HUES48 (cell line): ENCODE measurements around the gene ADAMTS13.
"Not testable (repeated sequence)": the region's sequence is repeated elsewhere in the genome, so short reads cannot be mapped to it uniquely, and the experiment has no call there.

Experiments used
- H3K27ac ChIP-seq: one replicate; pipeline ENCODE4 v1.7.0; 2013; ENCODE audit warnings: low read depth, low read length, inconsistent platforms
- H3K27me3 ChIP-seq: 2 replicates; pipeline ENCODE4 v1.6.1; 2013; ENCODE audit warnings: mild to moderate bottlenecking, low read length; ENCODE audit not compliant: control insufficient read depth, insufficient read depth
- H3K36me3 ChIP-seq: 2 replicates; pipeline ENCODE4 v1.6.1; 2013; ENCODE audit warnings: low read length; ENCODE audit not compliant: control insufficient read depth, insufficient read depth
- H3K4me1 ChIP-seq: 2 replicates; pipeline ENCODE4 v1.6.1; 2013; ENCODE audit warnings: mild to moderate bottlenecking, low read length; ENCODE audit not compliant: control insufficient read depth, insufficient read depth
- H3K4me3 ChIP-seq: 2 replicates; pipeline ENCODE4 v1.5.1; 2013; ENCODE audit warnings: mild to moderate bottlenecking, low read depth, low read length
- H3K9ac ChIP-seq: 2 replicates; pipeline ENCODE4 v1.6.1; 2013; ENCODE audit warnings: mild to moderate bottlenecking, low read depth, low read length, moderate library complexity
- H3K9me3 ChIP-seq: 2 replicates; pipeline ENCODE4 v1.6.1; 2013; ENCODE audit warnings: low read length; ENCODE audit not compliant: control insufficient read depth, insufficient read depth

ADAMTS13 gene

DNA sequence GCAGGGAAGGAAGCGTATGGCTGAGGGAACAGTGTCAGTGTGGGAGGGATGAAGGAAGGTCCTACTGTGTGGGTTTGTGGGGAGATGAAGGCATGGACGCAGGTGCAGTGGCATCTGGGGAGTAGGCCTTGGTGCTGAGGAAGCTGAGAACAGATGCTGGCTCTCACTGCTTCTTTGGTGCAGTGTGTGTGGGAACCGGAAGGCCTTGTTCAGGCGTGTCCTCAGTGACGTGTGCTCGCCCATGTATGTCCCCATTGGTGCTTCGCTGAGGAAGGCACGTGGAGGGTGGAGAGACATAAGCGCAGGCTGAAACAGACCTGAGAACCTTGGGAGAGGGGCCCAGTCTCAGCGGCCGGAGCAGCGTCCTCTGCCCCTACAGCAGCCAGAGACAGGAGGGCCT, 18.7 kb downstream of the ADAMTS13 start:
- Histone ChIP-seq H3K4me3 (no peak overlapping the region), H3K9me3 (no peaks in the 10 kb centered on the region), H3K27ac (no peak overlapping the region), H3K36me3 (no peaks in the 10 kb centered on the region), H3K4me1 (no peaks in the 10 kb centered on the region), H3K9ac (no peak overlapping the region), H3K27me3 (no peaks in the 10 kb centered on the region)

DNA sequence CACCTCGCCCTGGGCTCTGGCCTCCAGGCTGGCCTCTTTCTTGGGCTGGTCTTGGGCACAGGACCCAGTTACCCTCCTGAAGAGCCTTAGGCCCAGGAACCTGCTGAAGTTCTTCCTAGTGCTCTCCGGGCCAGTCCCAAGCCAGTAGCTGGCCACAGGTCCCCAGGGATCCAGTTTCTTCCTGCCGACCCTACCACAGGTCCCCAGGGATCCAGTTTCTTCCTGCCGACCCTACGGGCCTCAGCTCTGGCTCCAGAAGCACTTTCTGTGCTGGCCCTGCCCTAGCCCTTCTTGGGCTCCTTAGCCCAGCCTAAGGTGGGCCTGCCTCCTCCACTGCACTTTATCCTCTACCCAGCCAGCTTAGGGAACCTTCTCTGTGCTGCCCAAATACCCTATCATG, 19.4 kb downstream of the ADAMTS13 start:
- no peaks in the 10 kb centered on the region for H3K36me3 ChIP-seq
- no peak overlapping the region for H3K4me3 ChIP-seq
- no peak overlapping the region for H3K27ac ChIP-seq
- no peaks in the 10 kb centered on the region for H3K4me1 ChIP-seq
- H3K9me3 ChIP-seq: no peaks in the 10 kb centered on the region
- H3K9ac ChIP-seq: no peak overlapping the region
- H3K27me3 ChIP-seq: no peaks in the 10 kb centered on the region

DNA sequence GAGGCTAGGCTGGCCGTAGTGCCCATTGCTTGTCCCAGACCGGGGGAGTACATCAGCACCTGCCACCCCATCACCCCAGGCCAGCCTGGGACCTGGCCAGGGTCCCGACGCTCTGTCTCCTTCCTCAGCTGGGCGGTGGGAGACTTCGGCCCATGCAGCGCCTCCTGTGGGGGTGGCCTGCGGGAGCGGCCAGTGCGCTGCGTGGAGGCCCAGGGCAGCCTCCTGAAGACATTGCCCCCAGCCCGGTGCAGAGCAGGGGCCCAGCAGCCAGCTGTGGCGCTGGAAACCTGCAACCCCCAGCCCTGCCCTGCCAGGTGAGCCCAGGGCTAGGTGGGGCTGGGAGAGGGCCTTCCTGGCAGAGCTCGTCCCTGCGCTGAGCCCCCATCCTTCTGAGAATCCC, 21.1 kb downstream of the ADAMTS13 start:
- H3K36me3 ChIP-seq: no peaks in the 10 kb centered on the region
- no peak overlapping the region for H3K27ac ChIP-seq
- no peak overlapping the region for H3K9ac ChIP-seq
- H3K4me3 ChIP-seq: no peak overlapping the region
- H3K4me1 ChIP-seq: no peaks in the 10 kb centered on the region
- H3K9me3 ChIP-seq: no peaks in the 10 kb centered on the region
- H3K27me3 ChIP-seq: no peaks in the 10 kb centered on the region

DNA sequence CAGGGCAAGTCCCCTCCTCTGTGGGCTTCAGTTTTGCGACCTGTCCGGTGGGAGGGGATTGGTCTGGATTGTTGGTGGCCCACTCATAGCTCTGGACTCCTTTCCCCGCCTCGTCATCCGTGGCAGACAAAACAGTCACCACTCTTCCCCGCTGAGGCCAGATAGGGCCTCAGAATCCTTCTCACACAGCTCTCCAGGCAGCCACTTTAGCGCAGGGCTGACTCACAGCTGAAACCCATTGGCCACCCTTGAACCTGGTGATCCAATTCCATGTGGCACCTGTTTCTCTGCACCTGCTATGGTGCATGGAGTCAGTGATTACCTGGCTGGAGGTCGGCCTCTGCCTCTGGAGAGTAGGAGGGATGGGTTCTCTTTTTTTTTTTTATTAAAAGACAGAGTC, 21.8 kb downstream of the ADAMTS13 start:
- Histone ChIP-seq H3K36me3 (no peaks in the 10 kb centered on the region), H3K9me3 (no peaks in the 10 kb centered on the region), H3K4me1 (no peaks in the 10 kb centered on the region), H3K27ac (no peak overlapping the region), H3K4me3 (no peak overlapping the region), H3K27me3 (no peaks in the 10 kb centered on the region), H3K9ac (no peak overlapping the region)

DNA sequence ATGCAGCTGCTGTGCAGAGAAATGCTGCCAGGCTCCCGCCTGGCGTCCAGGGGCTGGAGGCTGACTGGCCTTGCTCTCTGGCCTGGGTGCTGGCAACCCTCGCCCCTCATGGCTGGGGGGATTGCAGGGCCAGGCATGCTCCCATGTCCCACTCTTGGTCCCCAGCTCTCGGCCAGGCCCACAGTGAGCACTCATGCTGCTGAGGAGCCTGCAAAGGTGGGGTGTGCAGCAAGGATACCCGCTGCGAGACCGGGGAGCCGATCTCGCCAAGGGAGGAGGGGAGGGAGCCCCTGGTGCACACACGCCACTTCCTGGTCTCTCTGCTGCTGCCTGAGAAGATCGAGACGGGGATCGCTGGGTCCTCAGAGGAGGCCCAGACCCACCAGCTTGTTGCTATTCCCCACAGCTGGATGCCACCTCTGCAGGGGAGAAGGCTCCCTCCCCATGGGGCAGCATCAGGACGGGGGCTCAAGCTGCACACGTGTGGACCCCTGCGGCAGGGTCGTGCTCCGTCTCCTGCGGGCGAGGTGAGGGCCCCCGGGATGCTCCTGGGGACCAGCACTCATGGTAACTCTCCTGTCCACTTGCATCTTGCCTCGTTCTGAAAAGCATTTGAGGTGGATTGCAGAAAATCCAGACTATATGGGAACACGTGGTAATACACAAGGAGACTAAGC, 23.3 kb downstream of the ADAMTS13 start:
- no peaks in the 10 kb centered on the region for H3K36me3 ChIP-seq
- no peak overlapping the region for H3K9ac ChIP-seq
- H3K4me1 ChIP-seq: no peaks in the 10 kb centered on the region
- H3K27me3 ChIP-seq: no peaks in the 10 kb centered on the region
- no peaks in the 10 kb centered on the region for H3K9me3 ChIP-seq
- H3K27ac ChIP-seq: no peak overlapping the region
- H3K4me3 ChIP-seq: no peak overlapping the region

DNA sequence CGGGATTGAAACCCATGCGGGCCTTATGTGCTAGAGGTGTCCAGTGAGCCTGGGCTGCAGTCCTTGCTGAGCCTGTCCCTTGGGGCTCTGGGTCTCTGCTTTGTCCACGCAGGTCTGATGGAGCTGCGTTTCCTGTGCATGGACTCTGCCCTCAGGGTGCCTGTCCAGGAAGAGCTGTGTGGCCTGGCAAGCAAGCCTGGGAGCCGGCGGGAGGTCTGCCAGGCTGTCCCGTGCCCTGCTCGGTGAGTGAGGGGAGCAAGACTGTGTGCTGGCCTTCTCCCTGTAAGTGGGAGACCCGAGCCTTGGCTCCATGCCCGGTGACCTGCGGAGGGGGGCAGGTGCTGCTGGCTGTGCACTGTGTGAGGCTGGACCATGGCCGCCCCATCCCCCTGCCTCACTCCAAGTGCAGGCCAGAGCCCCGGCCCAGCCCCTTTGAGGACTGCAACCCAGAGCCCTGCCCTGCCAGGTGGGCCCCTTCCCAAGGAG, 26.4 kb downstream of the ADAMTS13 start:
- Histone ChIP-seq H3K4me3 (no peak overlapping the region), H3K36me3 (no peaks in the 10 kb centered on the region), H3K4me1 (no peaks in the 10 kb centered on the region), H3K27ac (no peak overlapping the region), H3K9me3 (no peaks in the 10 kb centered on the region), H3K27me3 (no peaks in the 10 kb centered on the region), H3K9ac (no peak overlapping the region)

DNA sequence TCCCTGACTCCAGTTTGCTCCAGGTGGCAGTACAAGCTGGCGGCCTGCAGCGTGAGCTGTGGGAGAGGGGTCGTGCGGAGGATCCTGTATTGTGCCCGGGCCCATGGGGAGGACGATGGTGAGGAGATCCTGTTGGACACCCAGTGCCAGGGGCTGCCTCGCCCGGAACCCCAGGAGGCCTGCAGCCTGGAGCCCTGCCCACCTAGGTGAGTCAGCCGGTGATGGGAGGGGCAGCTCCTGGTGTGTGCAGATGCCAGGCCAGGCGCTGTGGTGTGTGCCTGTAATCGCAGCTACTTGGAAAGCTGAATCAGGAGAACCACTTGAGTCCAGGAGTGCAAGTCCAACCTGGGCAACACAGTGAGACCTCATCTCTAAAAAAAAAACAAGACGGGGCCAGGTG, 27.6 kb downstream of the ADAMTS13 start:
- H3K4me3 ChIP-seq: no peak overlapping the region
- H3K9me3 ChIP-seq: no peaks in the 10 kb centered on the region
- no peaks in the 10 kb centered on the region for H3K27me3 ChIP-seq
- H3K36me3 ChIP-seq: no peaks in the 10 kb centered on the region
- H3K4me1 ChIP-seq: no peaks in the 10 kb centered on the region
- no peak overlapping the region for H3K27ac ChIP-seq
- H3K9ac ChIP-seq: no peak overlapping the region

DNA sequence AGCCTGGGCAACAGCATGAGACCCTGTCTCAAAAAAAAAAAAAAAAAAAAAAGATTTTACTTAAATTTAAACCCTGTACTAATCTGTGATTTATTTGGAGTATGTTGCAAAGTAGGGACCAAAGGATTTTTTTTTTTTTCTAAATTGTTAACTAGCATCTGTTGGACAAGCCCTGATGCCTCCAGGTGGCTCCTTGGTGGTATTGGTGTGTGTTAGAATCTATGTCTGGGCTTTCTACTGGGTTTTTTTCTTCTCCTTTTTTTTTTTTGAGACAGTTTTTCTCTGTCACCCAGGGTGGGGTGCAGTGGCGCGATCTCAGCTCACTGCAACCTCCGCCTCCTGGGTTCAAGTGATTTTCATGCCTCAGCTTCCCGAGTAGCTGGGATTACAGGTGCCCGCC, 29.7 kb downstream of the ADAMTS13 start:
- H3K9me3 ChIP-seq, H3K27me3 ChIP-seq, H3K36me3 ChIP-seq, H3K4me3 ChIP-seq, H3K27ac ChIP-seq, H3K9ac ChIP-seq, H3K4me1 ChIP-seq: not testable (repeated sequence)

DNA sequence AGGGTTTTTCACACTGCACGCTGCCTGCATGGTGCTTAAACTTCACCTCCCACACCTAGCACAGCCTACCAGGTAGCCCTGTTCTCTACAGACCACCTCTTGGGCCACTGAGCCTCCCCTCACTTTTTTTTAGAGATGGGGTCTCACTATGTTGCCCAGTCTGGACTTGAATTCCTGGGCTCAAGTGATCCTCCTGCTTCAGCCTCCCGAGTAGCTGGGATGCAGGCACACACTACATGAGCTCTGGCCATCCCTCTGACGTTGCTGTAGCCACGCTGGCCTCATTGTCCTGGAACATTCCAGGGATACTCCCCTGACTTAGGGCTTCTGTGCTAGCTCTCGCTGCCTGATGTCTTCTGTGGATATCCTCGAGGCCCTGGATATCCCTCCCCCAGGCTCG, 30.4 kb downstream of the ADAMTS13 start:
- Histone ChIP-seq H3K27me3 (no peaks in the 10 kb centered on the region), H3K4me3 (no peak overlapping the region), H3K27ac (no peak overlapping the region), H3K36me3 (no peaks in the 10 kb centered on the region), H3K9me3 (no peaks in the 10 kb centered on the region), H3K9ac (no peak overlapping the region), H3K4me1 (no peaks in the 10 kb centered on the region)

DNA sequence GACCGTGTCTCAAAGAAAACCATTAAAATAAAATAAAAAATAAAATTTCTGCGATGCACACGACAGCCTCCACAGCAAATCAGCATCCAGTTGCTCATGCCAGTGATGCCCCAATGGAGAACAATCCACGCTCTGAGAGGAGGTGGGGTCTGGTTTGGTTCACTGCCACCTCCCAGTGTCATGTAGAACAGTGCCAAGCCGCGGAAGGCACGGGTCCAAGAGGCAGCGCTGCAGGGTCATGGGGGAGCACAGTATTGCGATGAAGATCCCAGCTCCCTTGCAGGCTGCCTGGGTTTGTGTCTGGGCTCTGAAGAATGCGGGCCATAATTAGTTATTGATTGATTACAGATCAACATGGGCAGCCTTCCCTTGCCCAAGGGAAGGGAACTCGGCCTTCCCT, 31.5 kb downstream of the ADAMTS13 start:
- no peak overlapping the region for H3K4me3 ChIP-seq
- H3K4me1 ChIP-seq: no peaks in the 10 kb centered on the region
- H3K27ac ChIP-seq: no peak overlapping the region
- H3K9me3 ChIP-seq: no peaks in the 10 kb centered on the region
- H3K36me3 ChIP-seq: no peaks in the 10 kb centered on the region
- H3K9ac ChIP-seq: no peak overlapping the region
- no peaks in the 10 kb centered on the region for H3K27me3 ChIP-seq

DNA sequence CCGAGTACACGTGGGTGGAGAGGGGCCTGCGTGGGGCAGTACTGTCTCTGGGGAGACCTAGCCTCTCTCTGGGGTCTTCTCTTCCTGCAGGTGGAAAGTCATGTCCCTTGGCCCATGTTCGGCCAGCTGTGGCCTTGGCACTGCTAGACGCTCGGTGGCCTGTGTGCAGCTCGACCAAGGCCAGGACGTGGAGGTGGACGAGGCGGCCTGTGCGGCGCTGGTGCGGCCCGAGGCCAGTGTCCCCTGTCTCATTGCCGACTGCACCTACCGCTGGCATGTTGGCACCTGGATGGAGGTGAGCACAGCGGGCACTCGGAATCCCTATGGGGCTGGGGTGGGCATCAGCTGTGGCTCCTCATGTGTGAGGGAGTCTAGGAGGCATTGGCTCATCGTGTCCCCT, 32.2 kb downstream of the ADAMTS13 start:
- Histone ChIP-seq H3K4me3 (no peak overlapping the region), H3K9ac (no peak overlapping the region), H3K36me3 (no peaks in the 10 kb centered on the region), H3K4me1 (0 out of 2 replicates have a peak, but pooled peaks cover 5% of the 10 kb centered on the region), H3K27ac (no peak overlapping the region), H3K9me3 (no peaks in the 10 kb centered on the region), H3K27me3 (no peaks in the 10 kb centered on the region)
